B cell (primary cell): ENCODE measurements around the gene SMARCD1. TPM values are rescaled to one million over a fixed set of nuclear protein-coding genes. Genes with fewer than 3 reads are reported as not detected.
A peak's percentile ranks its signal among the peaks of the same experiment; 100 is the strongest.

ENCODE experiments used
- ATAC-seq: fragments of 200-7000 bp; cut with Tn5 transposase; one replicate; pipeline ENCODE4 v1.10.0; 2021; ENCODE audit warnings: low read depth, mild to moderate bottlenecking, moderate number of reproducible peaks, moderate library complexity
- CTCF ChIA-PET: fragments of 350-600 bp; sonication (Branson Sonifier 250); formaldehyde crosslinking; loops from one replicate; lab custom pipeline; 2021; ENCODE audit warnings: antibody characterized with exemption, inconsistent platforms; lab: Charles Lee
- POLR2A ChIA-PET: fragments of 350-600 bp; sonication (Branson Sonifier 250); formaldehyde crosslinking; loops from one replicate; lab custom pipeline; 2021; ENCODE audit warnings: antibody characterized with exemption; lab: Charles Lee
- DNase-seq: peaks from one replicate; pipeline ENCODE4 v3.0.0; 2013
- H2AFZ ChIP-seq: 2 replicates; pipeline ENCODE4 v1.6.1; 2012; ENCODE audit warnings: mild to moderate bottlenecking, low read depth, low read length; ENCODE audit not compliant: insufficient read depth, poor library complexity, severe bottlenecking
- H3K27ac ChIP-seq, 2 donors: 1 replicate in 1 of 2; 2 replicates in 1 of 2; pipeline ENCODE4 v1.5.1; 2012 to 2013; ENCODE audit warnings: low read length in 2 of 2, mild to moderate bottlenecking in 2 of 2, moderate library complexity in 1 of 2
- H3K27me3 ChIP-seq, 4 experiments: fragments of 200-600 bp in 1 of 4; sonication (generic) in 1 of 4; replicated peaks in 1 of 4; 1 replicate in 2 of 4; 2 replicates in 2 of 4; pipeline versions ENCODE4 v1.6.1 to v1.7.0; 2013 to 2016; ENCODE audit warnings: low read length in 3 of 4, mild to moderate bottlenecking in 2 of 4, mixed read lengths in 1 of 4, moderate library complexity in 1 of 4; ENCODE audit not compliant: insufficient read depth in 4 of 4, control insufficient read depth in 3 of 4; ENCODE audit errors: control extremely low read depth in 1 of 4
- H3K36me3 ChIP-seq, 2 experiments: replicated peaks in 1 of 2; 1 replicate in 1 of 2; 2 replicates in 1 of 2; pipeline versions ENCODE4 v1.6.1 to v1.7.1; 2013; ENCODE audit warnings: low read length in 1 of 2; ENCODE audit not compliant: insufficient read depth in 2 of 2, control insufficient read depth in 1 of 2; ENCODE audit errors: control extremely low read depth in 1 of 2, extremely low read depth in 1 of 2
- H3K4me1 ChIP-seq, 2 donors: fragments of 200-600 bp in 1 of 2; sonication (generic) in 1 of 2; 1 replicate in 1 of 2; 2 replicates in 1 of 2; pipeline versions ENCODE4 v1.5.1 to v1.6.1; 2013 to 2017; ENCODE audit warnings: low read length in 2 of 2; ENCODE audit not compliant: control insufficient read depth in 2 of 2, insufficient read depth in 2 of 2
- H3K4me2 ChIP-seq: replicated peaks from 2 replicates; pipeline ENCODE3; 2012; ENCODE audit warnings: mild to moderate bottlenecking, low read depth, low read length; ENCODE audit not compliant: poor library complexity, severe bottlenecking
- H3K4me3 ChIP-seq, 5 experiments: fragments of 200-600 bp in 1 of 5; sonication (generic) in 1 of 5; 1 replicate in 3 of 5; 2 replicates in 2 of 5; pipeline versions ENCODE4 v1.5.1 to v1.7.0; 2011 to 2016; ENCODE audit warnings: low read length in 4 of 5, mild to moderate bottlenecking in 4 of 5, low read depth in 2 of 5, control low read depth in 1 of 5, moderate library complexity in 1 of 5; ENCODE audit not compliant: insufficient read depth in 1 of 5; ENCODE audit errors: control extremely low read depth in 1 of 5, extremely low read depth in 1 of 5
- H3K79me2 ChIP-seq: fragments of 200-600 bp; sonication (generic); one replicate; pipeline ENCODE4 v1.6.0; 2016; ENCODE audit warnings: low read length; ENCODE audit not compliant: control insufficient read depth, insufficient read depth
- H3K9ac ChIP-seq: fragments of 200-600 bp; sonication (generic); 2 replicates; pipeline ENCODE4 v1.6.1; 2017; ENCODE audit warnings: mild to moderate bottlenecking, low read length, moderate library complexity
- H3K9me3 ChIP-seq, 3 donors: one replicate each; pipeline versions ENCODE4 v1.6.1 to v1.7.1; 2013; ENCODE audit warnings: low read length in 2 of 3; ENCODE audit not compliant: control insufficient read depth in 2 of 3, insufficient read depth in 1 of 3; ENCODE audit errors: control extremely low read depth in 1 of 3
- H4K20me1 ChIP-seq: 2 replicates; pipeline ENCODE4 v1.6.0; 2012; ENCODE audit warnings: mild to moderate bottlenecking, low read length; ENCODE audit not compliant: insufficient read depth, control insufficient read depth, poor library complexity, severe bottlenecking
- H3K27ac Mint-ChIP-seq: one replicate; pipeline ENCODE4 v1.8.0; 2021; ENCODE audit warnings: mixed read lengths
- H3K27me3 Mint-ChIP-seq: one replicate; pipeline ENCODE4 v1.8.0; 2021; ENCODE audit warnings: mixed read lengths
- H3K4me1 Mint-ChIP-seq: one replicate; pipeline ENCODE4 v1.8.0; 2021; ENCODE audit warnings: mixed read lengths
- H3K4me3 Mint-ChIP-seq: one replicate; pipeline ENCODE4 v1.8.0; 2021; ENCODE audit warnings: mixed read lengths
- H3K9me3 Mint-ChIP-seq: one replicate; pipeline ENCODE4 v1.8.0; 2022; ENCODE audit warnings: mixed read lengths; ENCODE audit not compliant: insufficient read depth
- CTCF ChIP-seq: fragments of 200-600 bp; IDR thresholded peaks from one replicate; pipeline ENCODE4 v1.8.0; 2022; ENCODE audit warnings: antibody characterized with exemption, mild to moderate bottlenecking
- EZH2 ChIP-seq: IDR thresholded peaks from 2 replicates; pipeline ENCODE4 v1.6.1; 2012; ENCODE audit warnings: borderline replicate concordance, low read depth, mild to moderate bottlenecking, moderate library complexity, low read length; ENCODE audit not compliant: insufficient read depth, poor library complexity, severe bottlenecking
- WGBS: methylation state at CpG from one replicate; pipeline ENCODE4 v1.1.5; 2013; ENCODE audit warnings: missing lambda C conversion rate; ENCODE audit not compliant: insufficient coverage; 5-methylcytosine and 5-hydroxymethylcytosine counted together
- intact Hi-C: fragments of 100-400 bp; cut with micrococcal nuclease; formaldehyde crosslinking; loops from one replicate; pipeline ENCODE4 v1.10.0; 2022
- polyA plus RNA-seq: library from polyadenylated mRNA; depleted of rRNA; stranded (reverse); fragments of >200 nt; gene quantifications from 2 replicates; pipeline ENCODE4 v1.2.3, GENCODE V29; 2012
- total RNA-seq, 2 donors: library from RNA; stranded (reverse); fragments of 120-200 nt in 1 of 2; gene quantifications; 1 replicate in 1 of 2; 2 replicates in 1 of 2; pipeline versions ENCODE4 v1.2.3 to v1.2.4, GENCODE V29; 2013 to 2022

Gene SMARCD1
- total and polyA plus RNA-seq, 2 donors (not counting 1 experiment from before 2014, with no cell fraction given) = 67.8 to 101 TPM

DNA sequence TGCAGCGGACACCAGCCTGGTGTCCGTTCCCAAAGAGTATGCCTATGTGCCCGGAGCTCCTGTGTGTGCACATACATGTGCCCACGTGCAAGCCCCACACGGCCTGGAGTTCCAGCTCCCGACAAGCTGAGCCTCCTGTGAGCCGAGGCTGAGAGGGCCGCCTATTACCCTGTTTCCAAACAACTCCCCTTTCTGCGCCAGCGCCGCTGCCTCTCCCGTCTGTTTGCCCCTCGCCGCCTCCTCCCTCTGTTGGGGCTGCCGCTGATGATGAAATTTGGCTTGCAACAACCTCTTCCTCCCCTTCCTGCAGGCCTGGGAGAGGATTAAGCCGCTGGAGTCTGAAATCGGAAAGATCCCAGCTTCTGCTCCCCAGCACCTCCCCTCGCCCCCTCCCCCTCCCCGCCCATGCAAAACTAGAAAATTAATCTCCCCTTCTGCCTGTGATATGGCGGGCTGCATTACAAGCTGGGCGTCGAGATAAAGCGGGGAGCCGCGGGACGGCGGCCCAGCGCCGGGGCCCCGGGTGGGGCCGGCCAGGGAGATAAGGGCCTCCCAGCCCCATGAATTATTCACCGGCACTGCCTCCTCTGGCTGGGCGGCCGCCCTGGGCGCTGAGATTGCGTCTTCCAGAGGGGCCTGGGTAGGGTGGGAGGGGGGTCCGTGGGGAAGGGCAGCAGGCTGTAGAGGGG, 34.6 kb upstream of the SMARCD1 start:
- H2AFZ ChIP-seq = peak overlapping the region; percentile 49
- no peak for DNase-seq
- H3K4me1 ChIP-seq = peaks cover under 1 to 4% of the 10 kb centered on the region in 2 donors
- H3K36me3 ChIP-seq = no peaks in the 10 kb centered on the region
- intact Hi-C loops = no loop called here
- H3K4me2 ChIP-seq = peak overlapping the region; percentile 15
- peaks cover 4% of the 10 kb centered on the region for H3K4me1 Mint-ChIP-seq
- no peaks in the 10 kb centered on the region for H4K20me1 ChIP-seq
- WGBS = 9% methylated on average over 31 of the region's 37 CpGs
- H3K9me3 ChIP-seq = no peaks in the 10 kb centered on the region
- ATAC-seq = no peak
- no peak overlapping the region for H3K9ac ChIP-seq
- no peak overlapping the region for H3K4me3 ChIP-seq
- peaks cover 42% of the 10 kb centered on the region for H3K27me3 Mint-ChIP-seq
- H3K27me3 ChIP-seq = peaks cover 0 to 36% (median 23%) of the 10 kb centered on the region in 4 experiments
- H3K4me3 Mint-ChIP-seq = no peak overlapping the region
- TF ChIP-seq EZH2 = no peak
- no peak for TF ChIP-seq CTCF
- no peaks in the 10 kb centered on the region for H3K79me2 ChIP-seq
- H3K9me3 Mint-ChIP-seq = no peaks in the 10 kb centered on the region
- CTCF ChIA-PET = interaction anchor here (1.0 to 1.9 kb wide), 3 partner anchors 9 to 84 kb away, joined by 4 to 10 read pairs (median 6); no protein-coding TSS in a partner anchor
- POLR2A ChIA-PET = no interaction called here
- H3K27ac Mint-ChIP-seq = no peak overlapping the region
- H3K27ac ChIP-seq = no peak overlapping the region

DNA sequence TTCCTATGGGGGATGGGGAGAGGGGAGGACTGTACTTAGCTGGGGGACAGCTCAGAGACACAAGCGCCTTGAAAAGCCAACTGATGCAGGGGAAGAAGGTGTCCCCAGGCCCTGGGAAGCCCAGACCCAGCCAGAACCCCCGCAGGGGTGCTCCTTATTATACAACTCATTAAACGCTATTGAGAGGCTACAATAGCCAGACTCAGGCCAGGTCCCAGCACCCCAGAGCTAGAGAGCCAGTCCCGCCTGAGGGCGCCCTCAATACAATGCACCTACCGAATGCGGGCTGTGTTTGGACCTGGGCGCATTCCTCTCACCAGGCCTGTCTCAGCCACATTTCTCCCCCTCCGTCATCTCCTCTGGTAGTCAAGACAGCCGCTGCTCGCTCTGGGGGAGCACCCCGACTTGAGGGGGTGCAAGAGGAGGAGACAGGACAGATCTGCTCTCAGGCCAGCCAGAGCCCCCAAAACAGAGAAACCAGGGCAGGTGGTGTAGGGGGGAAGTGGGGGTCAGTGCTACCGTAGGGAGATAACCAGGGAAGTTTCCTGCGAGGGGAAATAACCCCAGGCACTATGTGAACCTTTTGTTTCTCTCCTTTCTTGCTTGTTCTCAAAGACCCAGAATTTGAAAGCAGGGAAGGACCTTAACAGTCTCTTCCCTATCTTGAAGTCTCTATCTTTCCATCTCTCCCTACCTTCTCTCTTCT, 33.9 kb upstream of the SMARCD1 start:
- Mint-ChIP-seq H3K4me3 (no peak overlapping the region), H3K27ac (no peak overlapping the region), H3K27me3 (peaks cover 49% of the 10 kb centered on the region), H3K9me3 (no peaks in the 10 kb centered on the region), H3K4me1 (peaks cover 11% of the 10 kb centered on the region)
- Histone ChIP-seq H3K9ac (no peak overlapping the region), H3K4me3 (no peak overlapping the region), H3K9me3 (no peaks in the 10 kb centered on the region), H4K20me1 (no peaks in the 10 kb centered on the region), H3K27ac (no peak overlapping the region), H3K4me2 (peak overlapping the region; percentile 15), H3K4me1 (peaks cover 7 to 11% of the 10 kb centered on the region in 2 donors), H3K79me2 (no peaks in the 10 kb centered on the region), H3K27me3 (peaks cover 0 to 43% (median 24%) of the 10 kb centered on the region in 4 experiments), H3K36me3 (no peaks in the 10 kb centered on the region), H2AFZ (no peak overlapping the region)
- 43% methylated on average over 9 of the region's 14 CpGs for WGBS
- TF ChIP-seq EZH2 = no peak
- ChIA-PET CTCF (interaction anchor here (1.9 kb wide), 1 partner anchor 84 kb away, joined by 10 read pairs; no protein-coding TSS in a partner anchor), POLR2A (no interaction called here)
- no peak for DNase-seq
- intact Hi-C loops = no loop called here
- ATAC-seq = no peak
